Thyroid gland (tissue), 4 donors: Measurements from ENCODE around the gene MIAT. TPM values are rescaled to one million over a fixed set of nuclear protein-coding genes. Genes with fewer than 3 reads are reported as not detected.

Source experiments
- DNase-seq, 2 donors: peaks; one replicate each; pipeline ENCODE4 v3.0.0-alpha.2; 2019
- H3K27ac ChIP-seq, 3 donors: fragments of 200-600 bp; sonication (generic); 1 replicate in 2 of 3; 2 replicates in 1 of 3; pipeline ENCODE4 v1.5.1; 2016 to 2019; ENCODE audit warnings: mild to moderate bottlenecking in 1 of 3, moderate library complexity in 1 of 3
- H3K27me3 ChIP-seq: fragments of 200-600 bp; sonication (generic); one replicate; pipeline ENCODE4 v1.5.1; 2019
- H3K36me3 ChIP-seq, 2 donors: fragments of 200-600 bp; sonication (generic); one replicate each; pipeline ENCODE4 v1.5.1; 2016 to 2019
- H3K4me1 ChIP-seq, 2 donors: fragments of 200-600 bp; sonication (generic); one replicate each; pipeline ENCODE4 v1.5.1; 2017 to 2019
- H3K4me3 ChIP-seq, 3 donors: fragments of 200-600 bp; sonication (generic); replicated peaks in 1 of 3; 1 replicate in 2 of 3; 2 replicates in 1 of 3; pipeline ENCODE4 v1.5.1; 2016; ENCODE audit warnings: mild to moderate bottlenecking in 1 of 3
- H3K9me3 ChIP-seq: fragments of 200-600 bp; sonication (generic); one replicate; pipeline ENCODE4 v1.5.1; 2017
- CTCF ChIP-seq, 6 experiments: fragments of 200-600 bp in 3 of 6; fragments of 450-650 bp in 3 of 6; sonication (generic) in 3 of 6; IDR thresholded peaks; one replicate each; pipeline ENCODE4 v1.5.1; 2016 to 2019; ENCODE audit warnings: antibody characterized with exemption in 6 of 6, mild to moderate bottlenecking in 2 of 6, inconsistent platforms in 1 of 6, moderate library complexity in 1 of 6
- POLR2A ChIP-seq, 2 donors: fragments of 450-650 bp; IDR thresholded peaks; one replicate each; pipeline ENCODE4 v1.6.1; 2017; ENCODE audit warnings: antibody characterized with exemption in 2 of 2, mild to moderate bottlenecking in 2 of 2, moderate library complexity in 1 of 2
- WGBS, 2 donors: methylation state at CpG; one replicate each; pipeline ENCODE4 v1.1.5; 2017; 5-methylcytosine and 5-hydroxymethylcytosine counted together
- intact Hi-C: fragments of 100-400 bp; cut with DNase I; formaldehyde crosslinking; loops from one replicate; pipeline ENCODE4 v1.15.1; 2023
- total RNA-seq, 4 donors: library from RNA; depleted of rRNA; stranded (reverse); fragments of >200 nt; gene quantifications; one replicate each; pipeline ENCODE4 v1.2.3, GENCODE V29; 2016

Gene MIAT
- total RNA-seq, 4 donors from 2014 or later, result 0.67 to 2.6 (median 1.2) TPM

GRCh38 chr22:26711205-26711963 is 54.0 kb downstream of the MIAT start:
- no peak for DNase-seq
- TF ChIP-seq CTCF (IDR thresholded peaks at IDR 0.05) (no peak), POLR2A (IDR thresholded peaks at IDR 0.05) (no peak)
- Histone ChIP-seq H3K9me3 (no peaks in the 10 kb centered on the region), H3K27ac (no peak overlapping the region), H3K36me3 (no peaks in the 10 kb centered on the region), H3K4me1 (peaks cover 0 to 10% of the 10 kb centered on the region in 2 donors), H3K4me3 (no peak overlapping the region), H3K27me3 (no peaks in the 10 kb centered on the region)
- WGBS, 2 donors, result 78 to 83% methylated on average over 4 of the region's 4 CpGs
- intact Hi-C loops, result no loop called here

GRCh38 chr22:26712158-26712557 is 54.8 kb downstream of the MIAT start:
- 83 to 93% methylated on average over 8 of the region's 8 CpGs for WGBS, 2 donors
- intact Hi-C loops, result no loop called here
- no peak overlapping the region for H3K4me3 ChIP-seq
- H3K9me3 ChIP-seq, result no peaks in the 10 kb centered on the region
- H3K27ac ChIP-seq, result no peak overlapping the region
- no peak for TF ChIP-seq CTCF (IDR thresholded peaks at IDR 0.05)
- TF ChIP-seq POLR2A (IDR thresholded peaks at IDR 0.05), result no peak
- H3K4me1 ChIP-seq, result peaks cover 0 to 10% of the 10 kb centered on the region in 2 donors
- no peaks in the 10 kb centered on the region for H3K36me3 ChIP-seq
- no peak for DNase-seq
- no peaks in the 10 kb centered on the region for H3K27me3 ChIP-seq

- Histone ChIP-seq H3K27ac (peak overlapping the region in 1 of 3 donors; percentile 8), H3K9me3 (no peaks in the 10 kb centered on the region), H3K27me3 (no peaks in the 10 kb centered on the region), H3K4me1 (peaks cover 6 to 18% of the 10 kb centered on the region in 2 donors), H3K36me3 (no peaks in the 10 kb centered on the region), H3K4me3 (no peak overlapping the region)
- 78 to 81% methylated on average over 12 of the region's 12 CpGs for WGBS, 2 donors
- TF ChIP-seq CTCF (IDR thresholded peaks at IDR 0.05), result no peak
- no peak for TF ChIP-seq POLR2A (IDR thresholded peaks at IDR 0.05)
- intact Hi-C loops, result no loop called here
- DNase-seq, result no peak
Measured at GRCh38 chr22:26713823-26714449, 56.5 kb downstream of the MIAT start.

- 48 to 56% methylated on average over 11 of the region's 11 CpGs for WGBS, 2 donors
- no peak overlapping the region for H3K4me3 ChIP-seq
Measured at GRCh38 chr22:26714971-26715370, 57.6 kb downstream of the MIAT start.

More at GRCh38 chr22:26714971-26715370, 57.6 kb downstream of the MIAT start:
- intact Hi-C loops, result no loop called here
- TF ChIP-seq CTCF (IDR thresholded peaks at IDR 0.05), result no peak
- TF ChIP-seq POLR2A (IDR thresholded peaks at IDR 0.05), result no peak
- H3K36me3 ChIP-seq, result no peaks in the 10 kb centered on the region
- peak overlapping the region in 1 of 3 donors; percentile 8 for H3K27ac ChIP-seq
- no peaks in the 10 kb centered on the region for H3K9me3 ChIP-seq
- DNase-seq, result peak; percentile 65 to 83
- H3K4me1 ChIP-seq, result peaks cover 10 to 24% of the 10 kb centered on the region in 2 donors
- H3K27me3 ChIP-seq, result no peaks in the 10 kb centered on the region
